Measurements from ENCODE around the gene NPVF. TPM values are rescaled to one million over a fixed set of nuclear protein-coding genes. Genes with fewer than 3 reads are reported as not detected.

The NPVF gene
- total RNA-seq, 2 experiments from 2014 or later = not detected

DNA sequence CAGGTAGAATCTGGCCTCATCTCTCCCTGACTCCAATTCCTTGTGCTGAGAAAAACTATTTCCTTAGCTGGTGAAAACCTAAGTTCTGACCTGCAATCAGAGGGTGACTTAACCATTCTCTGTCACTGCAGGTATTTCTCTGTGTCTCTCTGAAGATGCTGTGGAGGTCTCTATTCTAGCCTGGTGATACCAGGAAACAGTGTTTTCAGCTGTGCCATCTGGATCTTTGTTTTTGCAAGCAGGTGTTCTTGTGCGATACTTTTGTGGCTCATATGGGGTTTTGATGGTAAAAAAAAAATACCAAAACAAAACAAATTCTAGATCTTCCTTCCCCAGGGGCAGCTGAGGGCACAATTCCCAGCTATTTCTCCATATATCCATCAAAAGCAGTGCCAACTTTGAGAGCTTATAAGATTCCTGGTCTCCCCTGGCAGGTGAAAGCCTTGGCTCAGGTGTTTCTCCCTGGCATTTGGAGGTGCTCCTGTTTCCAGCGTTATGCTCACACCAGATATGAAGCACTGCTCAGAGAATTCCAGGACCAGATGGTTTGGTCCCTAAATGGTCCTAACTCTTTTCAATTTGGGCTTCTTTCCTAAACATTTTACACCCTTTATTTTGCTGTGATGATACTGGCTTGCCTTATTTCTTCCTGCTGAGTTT, 9.9 kb upstream of the NPVF start:
- no peak for ATAC-seq
- Mint-ChIP-seq H3K9me3 (no peaks in the 10 kb centered on the region), H3K4me1 (ENCODE audit: low read depth) (no peaks in the 10 kb centered on the region), H3K27me3 (peaks cover 8% of the 10 kb centered on the region), H3K27ac (no peak overlapping the region), H3K36me3 (ENCODE audit: low read depth) (no peaks in the 10 kb centered on the region), H3K4me3 (no peak overlapping the region)
- POLR2A ChIA-PET = no interaction called here
- intact Hi-C loops (cut with micrococcal nuclease) = no loop called here
- CTCF ChIA-PET = interaction anchor here (0.6 to 0.9 kb wide), 3 partner anchors 21 to 327 kb away, joined by 3 read pairs; no protein-coding TSS in a partner anchor
- no peak for DNase-seq
- no peak for TF ChIP-seq CTCF (IDR thresholded peaks at IDR 0.05)

GRCh38 chr7:25235471-25235870, 7.2 kb upstream of the NPVF start:
- H3K27ac Mint-ChIP-seq = no peak overlapping the region
- no peaks in the 10 kb centered on the region for H3K9me3 Mint-ChIP-seq
- H3K36me3 Mint-ChIP-seq (ENCODE audit: low read depth) = no peaks in the 10 kb centered on the region
- DNase-seq (no peak), ATAC-seq (no peak)
- CTCF ChIA-PET = no interaction called here
- TF ChIP-seq CTCF (IDR thresholded peaks at IDR 0.05) = no peak
- H3K4me1 Mint-ChIP-seq (ENCODE audit: low read depth) = no peaks in the 10 kb centered on the region
- intact Hi-C loops (cut with micrococcal nuclease) = no loop called here
- H3K27me3 Mint-ChIP-seq = peaks cover 15% of the 10 kb centered on the region
- POLR2A ChIA-PET = no interaction called here
- no peak overlapping the region for H3K4me3 Mint-ChIP-seq

DNA sequence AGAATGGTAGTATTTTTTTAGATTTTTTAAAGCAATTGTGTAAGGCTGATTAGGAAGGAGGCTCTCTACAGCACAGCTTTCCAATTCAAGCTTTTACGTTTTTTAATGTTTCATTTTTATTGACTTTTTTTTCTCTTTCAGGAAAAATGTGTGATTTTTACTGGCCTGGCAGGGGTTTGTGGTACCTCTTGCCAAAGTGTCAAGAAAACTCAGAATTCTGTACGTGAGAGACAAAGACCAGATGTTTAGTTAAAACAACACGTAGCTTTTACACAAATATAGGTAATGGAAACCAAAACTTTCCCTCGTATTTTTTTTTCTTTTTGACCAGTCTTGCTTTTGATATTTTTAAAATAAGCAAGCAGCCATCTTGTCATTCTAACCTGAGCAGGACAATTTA, 6.0 kb upstream of the NPVF start:
- CTCF ChIA-PET = no interaction called here
- POLR2A ChIA-PET = no interaction called here

GRCh38 chr7:25223206-25223605, 5.1 kb downstream of the NPVF start:
- Mint-ChIP-seq H3K4me1 (ENCODE audit: low read depth) (no peaks in the 10 kb centered on the region), H3K4me3 (no peak overlapping the region), H3K36me3 (ENCODE audit: low read depth) (no peaks in the 10 kb centered on the region), H3K9me3 (no peaks in the 10 kb centered on the region), H3K27me3 (peaks cover 14% of the 10 kb centered on the region), H3K27ac (no peak overlapping the region)
- ATAC-seq (no peak), DNase-seq (no peak)
- POLR2A ChIA-PET = no interaction called here
- CTCF ChIA-PET = no interaction called here
- TF ChIP-seq CTCF (IDR thresholded peaks at IDR 0.05) = no peak
- intact Hi-C loops (cut with micrococcal nuclease) = no loop called here

More for the DNA sequence above, 6.0 kb upstream of the NPVF start:
- Mint-ChIP-seq H3K27ac (no peak overlapping the region), H3K9me3 (no peaks in the 10 kb centered on the region), H3K4me3 (no peak overlapping the region), H3K27me3 (peaks cover 16% of the 10 kb centered on the region), H3K4me1 (ENCODE audit: low read depth) (no peaks in the 10 kb centered on the region), H3K36me3 (ENCODE audit: low read depth) (no peaks in the 10 kb centered on the region)
- no peak for ATAC-seq
- TF ChIP-seq CTCF (IDR thresholded peaks at IDR 0.05) = no peak
- intact Hi-C loops (cut with micrococcal nuclease) = no loop called here
- no peak for DNase-seq

- H3K9me3 Mint-ChIP-seq = no peaks in the 10 kb centered on the region
- DNase-seq (no peak), ATAC-seq (no peak)
- no peaks in the 10 kb centered on the region for H3K36me3 Mint-ChIP-seq (ENCODE audit: low read depth)
- intact Hi-C loops (cut with micrococcal nuclease) = no loop called here
- no peak for TF ChIP-seq CTCF (IDR thresholded peaks at IDR 0.05)
- POLR2A ChIA-PET = no interaction called here
- H3K27me3 Mint-ChIP-seq = peaks cover 14% of the 10 kb centered on the region
- no peak overlapping the region for H3K27ac Mint-ChIP-seq
- CTCF ChIA-PET = no interaction called here
- no peaks in the 10 kb centered on the region for H3K4me1 Mint-ChIP-seq (ENCODE audit: low read depth)
- no peak overlapping the region for H3K4me3 Mint-ChIP-seq
These were observed 5.6 kb downstream of the NPVF start for GRCh38 chr7:25222666-25223065.

Data from activated CD8-positive, alpha-beta T cell treated with anti-CD3 and anti-CD28 coated beads for 36 hours (primary cell).